GM18951 (cell line): ENCODE results near the gene PPL.

Experiments used
- POLR2A ChIP-seq: IDR thresholded peaks from 4 replicates; pipeline ENCODE4 v1.6.1; 2011; ENCODE audit warnings: mild to moderate bottlenecking; ENCODE audit not compliant: insufficient read length, insufficient read depth; ENCODE audit errors: extremely low read depth
- in situ Hi-C: fragments of 300-500 bp; cut with MboI; formaldehyde crosslinking; loops from one replicate; pipeline ENCODE4 v1.12.0; 2022; ENCODE audit warnings: low sequenced_read_pairs, mixed read lengths, inconsistent platforms; ENCODE audit not compliant: unreplicated experiment

The PPL gene

GRCh38 chr16:4890686-4891085, 46.3 kb downstream of the PPL start:
- no peak for TF ChIP-seq POLR2A
- in situ Hi-C loops: no loop called here

DNA sequence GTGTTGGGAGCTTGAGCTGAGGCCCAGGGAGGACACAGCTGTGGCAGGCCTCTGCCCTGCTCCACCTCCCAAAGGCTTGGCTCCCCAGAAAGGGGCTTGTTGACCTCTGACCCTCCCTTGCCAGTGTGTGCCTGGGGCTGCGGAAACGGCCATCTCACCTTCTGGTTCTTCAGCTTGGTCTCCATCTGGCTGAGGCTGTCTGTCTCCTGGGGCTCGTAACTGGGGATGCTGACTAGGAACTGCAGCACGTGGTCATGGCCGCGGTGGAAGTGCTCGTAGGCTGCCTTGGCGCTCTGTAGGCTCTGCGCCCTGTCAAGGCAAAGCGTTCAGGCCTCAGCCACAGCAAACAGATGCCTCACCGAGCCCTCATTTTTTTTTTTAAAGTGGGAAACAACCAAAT, 46.9 kb downstream of the PPL start:
- in situ Hi-C loops: no loop called here
- TF ChIP-seq POLR2A: no peak

DNA sequence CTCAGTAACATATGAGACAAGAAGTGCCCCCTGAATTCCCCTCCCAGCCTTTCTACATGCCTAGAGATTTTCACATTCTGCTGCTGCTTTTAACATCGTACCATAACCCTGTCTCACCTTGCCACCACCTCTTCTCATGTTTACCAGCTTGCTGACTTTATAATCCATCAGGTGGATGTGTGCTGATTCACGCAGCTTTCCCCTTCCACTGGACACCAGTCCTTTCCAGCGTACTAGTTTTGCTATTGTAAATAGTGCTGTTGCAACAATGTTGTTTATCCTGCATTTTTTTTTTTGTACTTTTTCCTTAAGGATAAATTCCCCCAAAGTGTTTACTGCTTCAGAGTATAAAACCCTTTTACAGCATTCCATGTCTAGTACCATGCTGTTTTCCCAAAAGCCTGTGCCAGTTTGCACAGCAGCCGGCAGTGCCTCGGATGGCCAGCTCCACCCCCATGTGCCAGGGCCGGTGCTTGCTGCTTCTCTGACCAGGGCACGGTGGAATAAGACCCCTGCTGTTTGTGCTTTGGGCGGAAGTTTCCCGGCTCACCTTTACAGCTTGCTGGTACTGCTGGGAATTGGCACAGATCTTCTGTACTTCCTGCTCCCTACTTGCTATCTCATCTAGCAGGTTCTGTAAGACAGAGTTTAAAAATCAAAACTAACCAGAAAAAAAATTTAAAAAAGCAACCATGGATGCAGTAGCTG, 48.4 kb downstream of the PPL start:
- in situ Hi-C loops: no loop called here

DNA sequence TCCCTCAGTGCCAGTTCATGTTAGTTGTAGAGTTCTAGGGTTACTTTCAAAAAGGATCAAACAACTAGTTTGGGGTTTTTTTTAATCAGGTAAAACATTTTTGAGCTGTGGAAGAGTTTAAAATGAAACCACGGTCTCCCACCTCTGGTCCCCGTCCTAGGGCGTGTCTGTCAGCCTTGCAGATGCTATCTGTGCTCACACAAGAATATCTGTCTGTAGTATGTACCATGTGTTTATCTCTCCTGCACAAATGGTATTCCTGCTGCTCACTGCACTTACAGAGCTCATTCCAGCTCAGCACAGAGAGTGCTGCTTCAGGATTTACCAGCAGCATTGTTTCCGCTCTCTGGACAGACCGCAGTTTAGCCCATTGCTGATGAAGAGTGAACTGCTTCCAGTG, 50.8 kb downstream of the PPL start:
- in situ Hi-C loops: no loop called here
- TF ChIP-seq POLR2A: no peak

More for the DNA sequence above, 48.4 kb downstream of the PPL start:
- TF ChIP-seq POLR2A: no peak

- in situ Hi-C loops: no loop called here
- TF ChIP-seq POLR2A: no peak
Measured at GRCh38 chr16:4884972-4885874, 51.7 kb downstream of the PPL start.

GRCh38 chr16:4884209-4884608, 52.7 kb downstream of the PPL start:
- no peak for TF ChIP-seq POLR2A
- in situ Hi-C loops: no loop called here

GRCh38 chr16:4883501-4883900, 53.4 kb downstream of the PPL start:
- TF ChIP-seq POLR2A: no peak
- in situ Hi-C loops: no loop called here

GRCh38 chr16:4882633-4883285, 54.2 kb downstream of the PPL start:
- TF ChIP-seq POLR2A: no peak
- in situ Hi-C loops: no loop called here

- in situ Hi-C loops: no loop called here
- no peak for TF ChIP-seq POLR2A
Measured at GRCh38 chr16:4882000-4882632, 54.8 kb downstream of the PPL start.

- in situ Hi-C loops: no loop called here
- TF ChIP-seq POLR2A: no peak
Measured at GRCh38 chr16:4880006-4880580, 56.9 kb downstream of the PPL start.

DNA sequence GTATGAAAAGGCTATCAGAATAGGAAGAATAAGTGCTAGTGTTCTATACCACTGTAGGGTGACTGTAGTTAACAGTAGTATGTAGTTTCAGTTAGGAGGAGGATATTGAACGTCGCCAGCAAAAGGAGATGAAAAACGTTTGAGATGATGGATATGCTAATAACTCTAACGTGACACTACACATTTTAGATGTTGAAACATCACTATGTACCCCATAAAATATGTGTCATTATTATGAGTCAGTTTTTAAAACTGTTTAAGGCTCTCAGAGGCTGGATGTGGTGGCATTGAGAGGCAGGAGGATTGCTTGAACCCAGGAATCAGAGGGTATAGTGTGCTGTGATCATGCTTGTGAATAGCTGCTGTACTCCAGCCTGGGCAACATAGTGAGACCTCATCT, 57.9 kb downstream of the PPL start:
- in situ Hi-C loops: no loop called here
- TF ChIP-seq POLR2A: no peak

DNA sequence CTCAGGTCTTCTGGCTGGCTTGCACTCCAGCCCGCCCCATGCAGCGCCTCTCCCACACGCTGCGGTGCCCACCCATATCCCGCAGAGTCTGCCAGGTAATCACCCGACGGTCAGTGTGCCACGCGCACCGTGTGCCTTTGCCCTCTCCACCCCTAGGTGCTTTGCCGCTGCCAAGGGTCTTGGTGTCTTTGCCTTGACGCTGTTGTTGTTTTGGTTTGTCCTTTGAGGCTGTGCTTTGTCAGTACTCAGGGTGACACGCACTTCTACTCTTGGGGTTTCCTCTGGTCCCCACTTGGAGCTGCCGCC, 59.6 kb downstream of the PPL start:
- in situ Hi-C loops: no loop called here

More for the DNA sequence above, 59.6 kb downstream of the PPL start:
- TF ChIP-seq POLR2A: no peak
